GM21717 (cell line): ENCODE results near the gene DNM3.

Source experiments
- ATAC-seq: cut with Tn5 transposase; IDR thresholded peaks from one replicate; pipeline ENCODE4 v1.9.1; 2021; ENCODE audit warnings: mild to moderate bottlenecking, moderate library complexity; ENCODE audit not compliant: unreplicated experiment

DNM3 gene

GRCh38 chr1:172165403-172165802 is 324.1 kb downstream of the DNM3 start:
- no peak for ATAC-seq

- ATAC-seq: no peak
Measured at GRCh38 chr1:172167796-172168596, 326.7 kb downstream of the DNM3 start.

- ATAC-seq: no peak
Measured at GRCh38 chr1:172168597-172168872, 327.2 kb downstream of the DNM3 start.

GRCh38 chr1:172169836-172170235 is 328.5 kb downstream of the DNM3 start:
- no peak for ATAC-seq

GRCh38 chr1:172172352-172172831 is 331.1 kb downstream of the DNM3 start:
- no peak for ATAC-seq

GRCh38 chr1:172176206-172176605 is 334.9 kb downstream of the DNM3 start:
- ATAC-seq: no peak

- no peak for ATAC-seq
Measured at GRCh38 chr1:172177849-172178248, 336.6 kb downstream of the DNM3 start.

- ATAC-seq: no peak
Measured at GRCh38 chr1:172178886-172179285, 337.6 kb downstream of the DNM3 start.

GRCh38 chr1:172179918-172180317 is 338.6 kb downstream of the DNM3 start:
- ATAC-seq: no peak

GRCh38 chr1:172180501-172181285 is 339.4 kb downstream of the DNM3 start:
- ATAC-seq: peak; percentile 56

- peak; percentile 2 for ATAC-seq
Measured at GRCh38 chr1:172184506-172185191, 343.4 kb downstream of the DNM3 start.

- ATAC-seq: peak; percentile 49
Measured at GRCh38 chr1:172185211-172185610, 343.9 kb downstream of the DNM3 start.

- no peak for ATAC-seq
Measured at GRCh38 chr1:172185996-172186395, 344.7 kb downstream of the DNM3 start.

- no peak for ATAC-seq
Measured at GRCh38 chr1:172201572-172201971, 360.3 kb downstream of the DNM3 start.

- ATAC-seq: no peak
Measured at GRCh38 chr1:172203135-172203823, 362.0 kb downstream of the DNM3 start.

- no peak for ATAC-seq
Measured at GRCh38 chr1:172203902-172204301, 362.6 kb downstream of the DNM3 start.

- no peak for ATAC-seq
Measured at GRCh38 chr1:172206256-172206655, 365.0 kb downstream of the DNM3 start.

GRCh38 chr1:172208635-172209034 is 367.3 kb downstream of the DNM3 start:
- no peak for ATAC-seq

GRCh38 chr1:172211221-172211620 is 369.9 kb downstream of the DNM3 start:
- ATAC-seq: no peak

- ATAC-seq: no peak
Measured at GRCh38 chr1:172212124-172212523, 370.8 kb downstream of the DNM3 start.

- no peak for ATAC-seq
Measured at GRCh38 chr1:172215006-172215405, 373.7 kb downstream of the DNM3 start.
